T47D (cell line): Measurements from ENCODE around the gene KLHL20.
"Not testable (repeated sequence)": the region's sequence is repeated elsewhere in the genome, so short reads cannot be mapped to it uniquely, and the experiment has no call there.

ENCODE experiments used
- DNase-seq, 2 experiments: peaks; one replicate each; pipeline versions ENCODE4 v3.0.0 to v3.0.0-alpha.2; 2011 to 2012; ENCODE audit warnings: low read depth in 1 of 2, low spot score in 1 of 2
- JUND ChIP-seq: IDR thresholded peaks from 2 replicates; pipeline ENCODE4 v1.6.1; 2012; ENCODE audit warnings: low read depth
- in situ Hi-C: cut with HindIII; loops from 2 replicates; pipeline ENCODE4 v1.10.0; 2016; ENCODE audit warnings: low sequenced_read_pairs, low pct_unique_long_range_greater_than_20kb

The KLHL20 gene

DNA sequence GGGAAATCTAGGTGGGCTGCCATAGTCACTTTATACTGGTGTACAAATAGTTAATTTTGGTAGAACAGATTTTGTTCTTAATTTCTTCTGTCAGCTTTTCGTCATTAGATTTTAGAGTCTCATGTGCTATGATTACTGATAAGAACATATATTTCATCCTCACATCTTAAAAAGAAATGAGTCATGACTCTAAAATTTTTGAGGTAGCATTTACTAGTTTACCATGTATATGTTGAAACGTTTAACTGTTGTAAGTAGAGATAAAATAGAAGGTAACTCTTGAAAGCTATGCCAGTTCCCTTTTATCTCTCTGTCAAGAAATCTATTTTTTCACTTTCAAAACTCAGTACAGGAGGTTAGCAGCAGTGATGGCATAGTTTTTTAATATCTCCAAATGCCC lies 53.4 kb downstream of the KLHL20 start:
- in situ Hi-C loops = no loop called here
- DNase-seq = no peak
- TF ChIP-seq JUND = no peak

DNA sequence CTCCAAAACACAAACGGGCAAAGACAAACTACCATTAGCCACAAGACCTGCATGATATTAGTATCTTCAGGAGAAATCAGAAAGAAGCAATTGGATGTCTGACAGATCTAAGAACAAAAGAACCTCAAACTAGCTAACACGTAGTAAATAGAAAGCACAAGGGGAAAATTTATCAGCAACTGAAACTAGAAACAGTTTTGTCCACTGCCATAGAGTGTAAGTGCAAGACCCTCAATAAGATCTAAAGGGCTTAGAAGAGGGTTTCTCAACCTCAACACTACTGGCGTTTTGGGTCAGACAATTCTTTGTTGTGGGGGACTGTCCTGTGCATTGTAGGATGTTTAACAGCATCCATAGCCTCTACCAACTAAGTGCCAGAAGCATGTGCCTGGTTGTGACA lies 54.0 kb downstream of the KLHL20 start:
- TF ChIP-seq JUND = no peak
- in situ Hi-C loops = no loop called here
- no peak for DNase-seq

DNA sequence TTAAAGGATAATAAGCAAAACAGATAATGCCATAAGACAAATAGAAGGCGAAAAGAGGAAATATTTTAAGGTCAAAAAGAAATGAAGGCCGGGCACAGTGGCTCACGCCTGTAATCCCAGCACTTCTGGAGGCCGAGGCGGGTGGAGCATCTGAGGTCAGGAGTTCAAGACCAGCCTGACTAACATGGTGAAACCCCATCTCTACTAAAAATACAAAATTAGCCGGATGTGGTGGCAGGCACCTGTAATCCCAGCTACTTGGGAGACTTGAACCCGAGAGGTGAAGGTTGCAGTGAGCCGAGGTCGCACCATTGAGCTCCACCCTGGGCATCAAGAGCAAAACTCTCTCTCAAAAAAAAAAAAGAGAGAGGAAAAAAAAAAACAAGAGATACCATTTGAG lies 55.5 kb downstream of the KLHL20 start:
- DNase-seq, in situ Hi-C loops: not testable (repeated sequence)

DNA sequence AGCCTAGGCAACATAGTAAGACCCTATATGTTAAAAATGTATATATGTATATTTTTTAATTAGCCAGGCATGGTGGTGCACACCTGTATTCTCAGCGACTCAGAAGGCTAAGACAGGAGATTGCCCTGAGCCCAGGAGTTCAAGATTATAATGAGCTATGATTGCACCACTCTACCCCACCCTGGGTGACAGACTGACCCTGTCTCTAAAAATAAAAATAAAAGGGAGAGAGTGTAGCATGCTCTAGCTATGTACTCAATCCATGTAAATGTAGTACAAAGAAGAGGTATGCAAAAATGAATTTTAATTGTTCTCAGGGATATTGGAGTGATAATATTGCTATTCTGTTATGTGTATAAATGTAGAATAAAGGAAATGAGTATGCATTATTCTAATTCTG lies 56.8 kb downstream of the KLHL20 start:
- no peak for DNase-seq
- in situ Hi-C loops = no loop called here
- no peak for TF ChIP-seq JUND

DNA sequence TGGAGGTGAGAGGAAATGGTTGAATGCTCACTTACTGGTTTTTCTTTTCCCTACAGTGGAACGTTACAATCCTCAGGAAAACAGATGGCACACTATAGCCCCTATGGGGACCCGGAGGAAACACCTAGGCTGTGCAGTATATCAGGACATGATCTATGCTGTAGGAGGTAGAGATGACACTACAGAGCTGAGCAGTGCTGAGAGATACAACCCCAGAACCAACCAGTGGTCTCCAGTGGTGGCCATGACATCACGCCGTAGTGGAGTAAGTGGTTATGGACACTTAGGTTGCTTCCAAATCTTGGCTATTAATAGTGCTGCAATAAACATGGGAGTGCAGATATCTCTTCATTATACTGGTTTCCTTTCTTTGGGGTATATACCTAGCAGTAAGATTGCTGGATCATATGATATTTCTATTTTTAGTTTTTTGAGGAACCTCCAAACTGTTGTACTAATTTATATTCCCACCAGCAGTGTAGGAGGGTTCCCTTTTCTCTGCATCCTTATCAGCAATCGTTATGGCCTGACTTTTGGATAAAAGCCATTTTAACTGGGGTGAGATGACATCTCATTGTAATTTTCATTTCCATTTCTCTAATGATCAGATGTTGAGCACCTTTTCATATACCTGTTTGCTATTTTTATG lies 60.9 kb downstream of the KLHL20 start:
- no peak for TF ChIP-seq JUND
- no peak for DNase-seq
- in situ Hi-C loops = no loop called here

DNA sequence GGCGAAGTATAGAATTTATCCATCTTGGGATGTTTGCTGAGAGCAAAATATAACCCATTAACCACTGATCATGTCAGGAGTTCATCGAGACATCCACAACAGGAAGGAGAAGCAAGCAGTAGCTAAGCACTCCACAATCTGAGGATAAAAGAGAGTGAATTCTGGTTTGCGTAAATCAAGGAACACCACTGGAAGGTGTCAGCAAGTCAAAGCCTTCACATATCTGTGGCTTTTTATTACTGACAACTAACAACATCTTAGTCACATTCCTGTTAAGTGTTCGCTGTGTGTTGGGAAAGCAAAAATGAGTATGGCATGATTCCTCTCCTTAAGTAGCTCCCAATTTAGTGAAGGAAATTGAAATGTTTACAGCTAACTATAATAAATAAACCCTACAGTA lies 65.2 kb downstream of the KLHL20 start:
- in situ Hi-C loops = no loop called here
- TF ChIP-seq JUND = no peak
- no peak for DNase-seq

DNA sequence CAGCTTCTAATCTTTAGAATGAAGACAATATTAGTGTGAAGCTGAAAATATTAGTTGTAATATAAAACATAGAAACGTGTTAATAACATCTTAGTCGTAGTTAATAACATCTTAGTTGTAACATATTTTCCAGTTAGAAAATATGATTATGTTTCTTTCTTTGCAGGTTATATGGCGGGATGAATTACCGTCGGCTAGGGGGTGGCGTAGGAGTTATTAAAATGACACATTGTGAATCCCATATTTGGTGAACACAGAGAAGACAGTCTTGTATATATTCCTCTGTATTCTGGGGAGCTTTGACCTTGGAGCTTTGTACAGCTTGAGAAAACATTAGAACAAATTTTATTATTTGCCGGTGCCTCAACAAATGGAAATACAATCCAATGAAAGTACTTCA lies 70.2 kb downstream of the KLHL20 start:
- DNase-seq = no peak
- no peak for TF ChIP-seq JUND
- in situ Hi-C loops = no loop called here

DNA sequence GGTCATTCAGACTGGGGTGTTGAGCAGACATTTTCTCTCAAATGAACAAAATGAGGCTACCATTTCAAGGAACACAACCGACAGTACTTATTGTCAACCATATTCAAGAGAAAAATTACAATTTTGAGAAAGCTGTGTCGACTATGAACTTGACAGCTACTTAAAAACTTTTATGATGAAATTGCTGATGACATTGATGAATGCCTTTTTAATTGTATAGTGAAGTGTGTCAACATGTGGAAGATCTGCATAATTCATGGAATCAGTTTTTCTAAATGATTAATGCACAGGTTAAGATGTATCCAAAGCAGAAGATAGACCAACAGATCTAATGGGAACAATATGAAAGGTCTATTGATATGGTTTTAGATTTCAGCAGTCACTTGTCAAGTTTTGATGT lies 75.1 kb downstream of the KLHL20 start:
- DNase-seq = no peak
- in situ Hi-C loops = no loop called here
- TF ChIP-seq JUND = no peak

DNA sequence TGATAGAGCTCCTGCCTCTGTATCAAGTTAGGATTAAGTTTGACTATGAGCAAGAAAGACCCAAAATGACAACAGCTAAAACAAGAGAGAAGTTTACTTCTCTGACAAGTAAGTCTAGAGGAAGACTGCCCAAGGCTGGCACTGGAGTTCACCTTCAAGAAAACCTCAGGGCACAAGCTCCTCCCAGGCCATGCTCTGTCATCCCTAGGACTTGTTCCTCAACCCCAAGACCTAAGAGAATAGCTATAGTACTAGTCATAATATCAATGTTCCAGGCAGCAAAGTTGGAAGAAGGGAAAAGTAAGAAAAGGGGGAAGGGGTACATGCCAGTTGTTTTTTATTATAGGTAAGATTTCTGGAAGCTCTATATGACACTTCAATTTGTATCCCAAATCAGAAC lies 83.3 kb downstream of the KLHL20 start:
- DNase-seq = no peak
- in situ Hi-C loops = no loop called here
- no peak for TF ChIP-seq JUND

DNA sequence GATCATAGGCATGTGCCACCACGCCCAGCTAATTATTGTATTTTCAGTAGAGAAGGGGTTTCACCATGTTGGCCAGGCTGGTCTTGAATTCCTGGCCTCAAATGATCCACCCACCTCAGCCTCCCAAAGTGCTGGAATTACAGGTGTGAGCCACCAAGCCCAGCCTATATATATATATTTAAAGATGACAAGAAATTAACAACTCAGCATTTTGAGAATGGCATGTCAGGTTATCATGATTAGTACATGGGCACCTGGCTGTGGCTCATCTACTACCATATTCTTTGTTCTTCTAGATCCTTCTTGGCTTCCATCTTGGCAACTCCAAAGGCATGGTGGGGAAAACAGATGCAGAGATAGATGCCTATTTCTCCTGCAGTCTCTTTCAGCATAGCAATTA lies 85.2 kb downstream of the KLHL20 start:
- DNase-seq, in situ Hi-C loops: not testable (repeated sequence)

DNA sequence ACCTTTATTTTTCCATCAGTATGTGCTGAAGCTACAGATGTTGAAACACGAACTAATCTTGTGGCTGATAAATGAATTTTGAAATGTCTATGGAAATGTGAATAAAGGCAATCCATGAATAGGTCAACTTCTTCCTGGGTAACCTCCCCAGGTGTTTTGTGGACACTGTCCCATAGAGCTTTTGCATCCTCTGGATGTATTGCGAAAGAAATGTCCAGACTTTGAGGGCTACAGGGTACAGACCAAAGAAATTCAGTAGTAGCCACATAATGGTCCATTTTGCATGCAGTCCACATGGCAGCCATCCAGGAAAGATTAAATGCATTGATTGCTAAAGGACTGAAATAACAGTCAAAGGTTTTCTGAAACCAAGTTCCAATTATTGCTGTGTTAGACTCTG lies 88.2 kb downstream of the KLHL20 start:
- DNase-seq = no peak
- no peak for TF ChIP-seq JUND
- in situ Hi-C loops = no loop called here

DNA sequence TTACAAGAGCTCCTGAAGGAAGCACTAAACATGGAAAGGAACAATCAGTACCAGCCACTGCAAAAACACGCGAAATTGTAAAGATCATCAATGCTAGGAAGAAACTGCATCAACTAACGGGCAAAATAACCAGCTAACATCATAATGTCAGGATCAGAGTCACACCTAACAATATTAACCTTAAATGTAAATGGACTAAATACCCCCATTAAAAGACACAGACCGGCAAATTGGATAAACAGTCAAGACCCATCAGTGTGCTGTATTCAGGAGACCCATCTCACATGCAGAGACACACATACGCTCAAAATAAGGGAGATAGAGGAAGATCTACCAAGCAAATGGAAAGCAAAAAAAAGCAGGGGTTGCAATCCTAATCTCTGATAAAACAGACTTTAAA lies 98.9 kb downstream of the KLHL20 start:
- in situ Hi-C loops, DNase-seq: not testable (repeated sequence)

DNA sequence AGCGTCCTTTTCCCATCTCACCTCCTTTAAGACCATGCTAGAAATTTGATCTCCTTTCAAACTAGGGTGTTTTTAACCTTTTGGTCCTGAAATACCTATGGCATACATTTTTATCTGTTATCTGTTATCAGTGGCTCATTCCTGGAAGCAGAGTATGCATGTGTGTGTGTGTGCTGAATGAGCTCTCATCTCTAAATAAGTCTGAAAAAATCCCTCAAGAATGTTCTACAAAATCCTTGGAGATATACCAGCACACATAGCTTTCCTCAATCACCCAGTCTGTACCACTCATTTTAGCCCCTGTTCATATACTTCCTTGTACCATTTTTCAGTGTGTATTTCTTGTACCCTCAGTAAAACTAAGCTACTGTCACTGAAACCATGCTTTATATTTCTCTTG lies 103.7 kb downstream of the KLHL20 start:
- DNase-seq = no peak
- TF ChIP-seq JUND = no peak
- in situ Hi-C loops = no loop called here

DNA sequence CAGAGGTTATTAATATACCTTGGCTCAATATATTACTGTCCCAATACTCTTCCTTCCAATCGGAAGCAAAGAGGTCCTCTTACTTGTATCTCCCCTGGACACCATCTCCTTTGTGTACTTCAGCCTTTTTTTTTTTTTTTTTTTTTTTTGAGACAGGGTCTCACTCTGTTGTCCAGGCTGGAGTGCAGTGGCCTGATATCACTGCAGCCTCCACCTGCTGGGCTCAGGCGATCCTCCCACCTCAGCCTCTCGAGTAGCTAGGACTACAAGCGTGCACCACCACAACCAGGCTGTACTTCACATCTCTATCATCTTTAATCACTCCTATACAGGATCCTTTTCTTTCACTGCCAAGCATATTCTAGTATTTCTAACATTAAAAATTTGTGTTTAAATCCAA lies 106.9 kb downstream of the KLHL20 start:
- DNase-seq = no peak
- in situ Hi-C loops = no loop called here

More for the DNA sequence above, 106.9 kb downstream of the KLHL20 start:
- no peak for TF ChIP-seq JUND
